Endothelial cell of umbilical vein (primary cell): Measurements from ENCODE around the gene SEMA4B. TPM values are rescaled to one million over a fixed set of nuclear protein-coding genes. Genes with fewer than 3 reads are reported as not detected.

Experiments
- BruUV-seq: library from RNA; stranded (reverse); fragments of 400-500 nt; replicated peaks from 2 replicates; lab custom pipeline; 2021; lab: Mats Ljungman, UMichigan
- CTCF ChIA-PET: fragments of 300-600, 350-600 bp; sonication (Branson Sonifier 250); formaldehyde crosslinking; loops from one replicate; lab custom pipeline; 2021; ENCODE audit warnings: antibody characterized with exemption, inconsistent platforms; lab: Charles Lee
- POLR2A ChIA-PET: fragments of 300-600, 350-600 bp; sonication (Branson Sonifier 250); formaldehyde crosslinking; loops from one replicate; lab custom pipeline; 2021; ENCODE audit warnings: antibody characterized with exemption, inconsistent platforms; lab: Charles Lee
- DNase-seq: peaks from one replicate; pipeline ENCODE4 v3.0.0-alpha.2; 2011; ENCODE audit warnings: low read depth, low spot score
- FAIRE-seq: peaks from 2 replicates; lab custom pipeline; 2011; peaks lifted over from hg19 to GRCh38; lab: Jason Lieb, UNC
- H2AFZ ChIP-seq: 2 replicates; pipeline ENCODE4 v1.6.0; 2012; ENCODE audit warnings: low read depth, low read length, control low read depth, inconsistent platforms
- H3K27ac ChIP-seq: 2 replicates; pipeline ENCODE4 v1.5.1; 2011; ENCODE audit warnings: low read depth, mild to moderate bottlenecking, control low read depth, low read length, moderate library complexity; ENCODE audit not compliant: insufficient read depth
- H3K27me3 ChIP-seq, 2 experiments: 2 replicates each; pipeline versions ENCODE4 v1.6.0 to v1.6.1; 2011; ENCODE audit warnings: low read length in 2 of 2, mixed read lengths in 1 of 2; ENCODE audit not compliant: control insufficient read depth in 2 of 2, insufficient read depth in 2 of 2
- H3K36me3 ChIP-seq, 2 experiments: 2 replicates in 1 of 2; 3 replicates in 1 of 2; pipeline ENCODE4 v1.5.1; 2011; ENCODE audit warnings: low read length in 2 of 2, mild to moderate bottlenecking in 1 of 2, moderate library complexity in 1 of 2; ENCODE audit not compliant: control insufficient read depth in 2 of 2, insufficient read depth in 2 of 2; ENCODE audit errors: extremely low read depth in 1 of 2
- H3K4me1 ChIP-seq: 3 replicates; pipeline ENCODE4 v1.5.1; 2011; ENCODE audit warnings: mild to moderate bottlenecking, low read length; ENCODE audit not compliant: control insufficient read depth, insufficient read depth; ENCODE audit errors: extremely low read depth
- H3K4me2 ChIP-seq: 2 replicates; pipeline ENCODE4 v1.6.1; 2011; ENCODE audit warnings: low read length, control low read depth, mixed read lengths; ENCODE audit not compliant: insufficient read depth
- H3K4me3 ChIP-seq, 3 experiments: fragments of 200-600 bp in 1 of 3; sonication (generic), shearing (Covaris generic) in 1 of 3; replicated peaks in 1 of 3; 2 replicates each; pipeline ENCODE4 v1.5.1; 2011 to 2016; ENCODE audit warnings: control low read depth in 3 of 3, low read length in 3 of 3, mild to moderate bottlenecking in 2 of 3, inconsistent platforms in 1 of 3, low read depth in 1 of 3, moderate library complexity in 1 of 3; ENCODE audit not compliant: insufficient read depth in 1 of 3
- H3K79me2 ChIP-seq: 2 replicates; pipeline ENCODE4 v1.6.0; 2012; ENCODE audit warnings: low read length, inconsistent platforms; ENCODE audit not compliant: control insufficient read depth, insufficient read depth
- H3K9ac ChIP-seq: replicated peaks from 2 replicates; pipeline ENCODE3; 2011; ENCODE audit warnings: low read length, control low read depth; ENCODE audit not compliant: insufficient read depth; ENCODE audit errors: extremely low read depth
- H3K9me1 ChIP-seq: replicated peaks from 3 replicates; pipeline ENCODE4 v1.6.0; 2011; ENCODE audit warnings: mild to moderate bottlenecking, low read length; ENCODE audit not compliant: control insufficient read depth, insufficient read depth; ENCODE audit errors: extremely low read depth
- H3K9me3 ChIP-seq: replicated peaks from 2 replicates; pipeline ENCODE4 v1.5.1; 2012; ENCODE audit warnings: low read length, inconsistent platforms; ENCODE audit not compliant: control insufficient read depth, insufficient read depth
- H4K20me1 ChIP-seq: replicated peaks from 2 replicates; pipeline ENCODE3; 2011; ENCODE audit warnings: mild to moderate bottlenecking, low read length; ENCODE audit not compliant: control insufficient read depth, insufficient read depth; ENCODE audit errors: extremely low read depth
- EZH2 ChIP-seq: IDR thresholded peaks from 2 replicates; pipeline ENCODE4 v1.6.1; 2012; ENCODE audit warnings: borderline replicate concordance, low read depth, mild to moderate bottlenecking, moderate library complexity, low read length, inconsistent platforms; ENCODE audit not compliant: severe bottlenecking
- FOS ChIP-seq: IDR thresholded peaks from 2 replicates; pipeline ENCODE4 v1.6.1; 2011; ENCODE audit warnings: mild to moderate bottlenecking, low read length, moderate library complexity, borderline replicate concordance; ENCODE audit not compliant: insufficient read depth
- JUN ChIP-seq: IDR thresholded peaks from 2 replicates; pipeline ENCODE4 v1.6.1; 2011; ENCODE audit warnings: borderline replicate concordance, low read depth; ENCODE audit not compliant: insufficient read length, insufficient read depth
- MYC ChIP-seq: IDR thresholded peaks from one replicate; pipeline ENCODE4 v1.6.1; 2011; ENCODE audit warnings: mild to moderate bottlenecking, low read depth, low read length
- dilution Hi-C: fragments of 300-500 bp; cut with MboI; formaldehyde crosslinking; loops from one replicate; pipeline ENCODE4 v1.15.0; 2019; ENCODE audit warnings: low sequenced_read_pairs; ENCODE audit not compliant: extremely low pct_ligation_motif_present
- intact Hi-C: fragments of 100-400 bp; cut with micrococcal nuclease; formaldehyde crosslinking; loops from one replicate; pipeline ENCODE4 v1.10.0; 2022
- polyA plus RNA-seq, 4 experiments: library from polyadenylated mRNA; depleted of rRNA in 3 of 4; stranded (reverse) in 3 of 4; unstranded in 1 of 4; fragments of >200 nt; gene quantifications; 2 replicates each; pipeline versions ENCODE4 v1.2.1 to v1.2.3, GENCODE V29; 2011 to 2012; ENCODE audit warnings: missing spikeins in 1 of 4
- total RNA-seq: library from RNA; stranded (reverse); gene quantifications from 2 replicates; pipeline ENCODE4 v1.2.3, GENCODE V29; 2021
- TF ChIP-seq, protein P1 (sequence below): IDR thresholded peaks from 2 replicates; pipeline ENCODE4 v1.6.1; 2011; ENCODE audit not compliant: insufficient read depth, insufficient read length
- TF ChIP-seq, protein P2 (sequence below), 2 donors: IDR thresholded peaks; 1 replicate in 1 of 2; 2 replicates in 1 of 2; pipeline ENCODE4 v1.5.1; 2011; ENCODE audit warnings: low read length in 2 of 2, mild to moderate bottlenecking in 2 of 2, moderate library complexity in 2 of 2, control low read depth in 1 of 2, inconsistent platforms in 1 of 2, low read depth in 1 of 2; ENCODE audit not compliant: insufficient read depth in 1 of 2; ENCODE audit errors: extremely low read depth in 1 of 2

Gene SEMA4B
- total and polyA plus RNA-seq, 2 donors (not counting 3 experiments of a cell fraction or from before 2014, with no cell fraction given), result 6.1 to 7.1 TPM

DNA sequence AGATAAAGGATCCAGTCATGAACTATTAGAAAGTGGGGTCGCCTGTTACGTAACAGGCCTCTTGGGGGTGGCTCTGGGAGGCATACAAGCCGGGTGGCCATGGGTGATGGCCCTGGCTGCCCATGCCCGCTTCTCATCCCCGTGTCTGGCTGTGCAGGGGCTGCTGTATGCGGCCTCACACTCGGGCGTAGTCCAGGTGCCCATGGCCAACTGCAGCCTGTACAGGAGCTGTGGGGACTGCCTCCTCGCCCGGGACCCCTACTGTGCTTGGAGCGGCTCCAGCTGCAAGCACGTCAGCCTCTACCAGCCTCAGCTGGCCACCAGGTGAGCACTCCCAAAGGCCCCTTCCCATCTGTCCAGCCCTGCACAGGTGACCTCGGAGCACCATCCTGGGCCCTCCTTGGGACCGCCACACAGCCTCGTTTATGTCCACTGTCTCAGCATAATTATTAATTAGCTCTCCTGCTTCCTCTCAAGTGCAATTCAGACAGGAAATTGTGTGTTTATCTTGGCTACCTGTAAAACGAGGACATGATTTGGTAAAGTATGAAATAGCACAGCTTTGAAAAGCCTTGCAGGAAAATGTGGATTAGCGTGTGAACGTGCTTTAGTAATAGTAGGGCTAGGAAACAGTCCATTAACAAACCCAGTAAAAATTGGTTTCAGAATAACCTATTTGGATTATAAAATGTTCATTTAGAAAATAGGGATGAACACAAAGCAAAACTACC lies 24.5 kb downstream of the SEMA4B start:
- Histone ChIP-seq H4K20me1 (no peaks in the 10 kb centered on the region), H3K36me3 (peaks cover 3 to 13% of the 10 kb centered on the region in 2 experiments), H3K27ac (no peak overlapping the region), H3K9me1 (no peaks in the 10 kb centered on the region), H3K9ac (no peak overlapping the region), H2AFZ (no peak overlapping the region), H3K4me2 (no peak overlapping the region), H3K79me2 (no peaks in the 10 kb centered on the region), H3K9me3 (no peaks in the 10 kb centered on the region), H3K4me1 (no peaks in the 10 kb centered on the region), H3K27me3 (no peaks in the 10 kb centered on the region), H3K4me3 (no peak overlapping the region)
- no TSS peak for BruUV-seq
- intact Hi-C loops, result no loop called here
- DNase-seq (no peak), FAIRE-seq (no peak)
- ChIA-PET CTCF (interaction anchor here (1.3 kb wide), 2 partner anchors 11 to 77 kb away, joined by 3 to 5 read pairs; no protein-coding TSS in a partner anchor), POLR2A (no interaction called here)
- TF ChIP-seq JUN (no peak), EZH2 (no peak), MYC (no peak), FOS (no peak)
- TF ChIP-seq, protein P1, sequence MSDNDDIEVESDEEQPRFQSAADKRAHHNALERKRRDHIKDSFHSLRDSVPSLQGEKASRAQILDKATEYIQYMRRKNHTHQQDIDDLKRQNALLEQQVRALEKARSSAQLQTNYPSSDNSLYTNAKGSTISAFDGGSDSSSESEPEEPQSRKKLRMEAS, result no peak
- TF ChIP-seq, protein P2, sequence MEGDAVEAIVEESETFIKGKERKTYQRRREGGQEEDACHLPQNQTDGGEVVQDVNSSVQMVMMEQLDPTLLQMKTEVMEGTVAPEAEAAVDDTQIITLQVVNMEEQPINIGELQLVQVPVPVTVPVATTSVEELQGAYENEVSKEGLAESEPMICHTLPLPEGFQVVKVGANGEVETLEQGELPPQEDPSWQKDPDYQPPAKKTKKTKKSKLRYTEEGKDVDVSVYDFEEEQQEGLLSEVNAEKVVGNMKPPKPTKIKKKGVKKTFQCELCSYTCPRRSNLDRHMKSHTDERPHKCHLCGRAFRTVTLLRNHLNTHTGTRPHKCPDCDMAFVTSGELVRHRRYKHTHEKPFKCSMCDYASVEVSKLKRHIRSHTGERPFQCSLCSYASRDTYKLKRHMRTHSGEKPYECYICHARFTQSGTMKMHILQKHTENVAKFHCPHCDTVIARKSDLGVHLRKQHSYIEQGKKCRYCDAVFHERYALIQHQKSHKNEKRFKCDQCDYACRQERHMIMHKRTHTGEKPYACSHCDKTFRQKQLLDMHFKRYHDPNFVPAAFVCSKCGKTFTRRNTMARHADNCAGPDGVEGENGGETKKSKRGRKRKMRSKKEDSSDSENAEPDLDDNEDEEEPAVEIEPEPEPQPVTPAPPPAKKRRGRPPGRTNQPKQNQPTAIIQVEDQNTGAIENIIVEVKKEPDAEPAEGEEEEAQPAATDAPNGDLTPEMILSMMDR (IDR thresholded peaks at IDR 0.05; ENCODE audit: extremely low read depth in 1 of 2, insufficient read depth in 1 of 2, low read depth in 1 of 2, low read length in 2 of 2), result no peak
- dilution Hi-C loops, result no loop called here
